GM19193 (cell line): ENCODE results near the gene HAND1.

Experiments
- POLR2A ChIP-seq: IDR thresholded peaks from 4 replicates; pipeline ENCODE4 v1.6.1; 2011; ENCODE audit not compliant: insufficient read depth, insufficient read length; ENCODE audit errors: extremely low read depth

The HAND1 gene

GRCh38 chr5:154476354-154477205 lies 1.4 kb downstream of the HAND1 start:
- TF ChIP-seq POLR2A, result no peak

GRCh38 chr5:154475591-154476353 lies 2.3 kb downstream of the HAND1 start:
- TF ChIP-seq POLR2A, result no peak

GRCh38 chr5:154474396-154475334 lies 3.4 kb downstream of the HAND1 start:
- no peak for TF ChIP-seq POLR2A

- TF ChIP-seq POLR2A, result no peak
These were observed 4.3 kb downstream of the HAND1 start for GRCh38 chr5:154473581-154474283.

- TF ChIP-seq POLR2A, result no peak
These were observed 5.0 kb downstream of the HAND1 start for GRCh38 chr5:154472871-154473580.

GRCh38 chr5:154470947-154471870 lies 6.8 kb downstream of the HAND1 start:
- no peak for TF ChIP-seq POLR2A

GRCh38 chr5:154470137-154470536 lies 7.9 kb downstream of the HAND1 start:
- TF ChIP-seq POLR2A, result no peak

GRCh38 chr5:154467655-154468354 lies 10.2 kb downstream of the HAND1 start:
- no peak for TF ChIP-seq POLR2A

- no peak for TF ChIP-seq POLR2A
These were observed 11.4 kb downstream of the HAND1 start for GRCh38 chr5:154466671-154467070.

- TF ChIP-seq POLR2A, result no peak
These were observed 11.9 kb downstream of the HAND1 start for GRCh38 chr5:154466147-154466546.

GRCh38 chr5:154465169-154465568 lies 12.9 kb downstream of the HAND1 start:
- no peak for TF ChIP-seq POLR2A

- no peak for TF ChIP-seq POLR2A
These were observed 13.6 kb downstream of the HAND1 start for GRCh38 chr5:154464438-154464837.

- no peak for TF ChIP-seq POLR2A
These were observed 16.5 kb downstream of the HAND1 start for GRCh38 chr5:154461531-154461930.

GRCh38 chr5:154460172-154460571 lies 17.9 kb downstream of the HAND1 start:
- no peak for TF ChIP-seq POLR2A
